H9 (cell line): ENCODE results near the gene HOXC10. TPM values are rescaled to one million over a fixed set of nuclear protein-coding genes. Genes with fewer than 3 reads are reported as not detected.

Experiments used
- DNase-seq: peaks from one replicate; pipeline ENCODE4 v3.0.0-alpha.2; 2017
- H2AFZ ChIP-seq: one replicate; pipeline ENCODE4 v1.6.1; 2013; ENCODE audit warnings: mild to moderate bottlenecking, low read length, control low read depth, moderate library complexity
- H2AK5ac ChIP-seq: 2 replicates; pipeline ENCODE4 v1.6.1; 2013; ENCODE audit warnings: low read length, control low read depth, mixed read lengths; ENCODE audit not compliant: insufficient read length
- H2BK120ac ChIP-seq: one replicate; pipeline ENCODE4 v1.6.1; 2013; ENCODE audit warnings: low read depth, mild to moderate bottlenecking, low read length, control low read depth, inconsistent platforms; ENCODE audit not compliant: poor library complexity, severe bottlenecking
- H2BK12ac ChIP-seq: 2 replicates; pipeline ENCODE4 v1.6.1; 2013; ENCODE audit warnings: low read length, control low read depth, mixed read lengths, low read depth; ENCODE audit not compliant: insufficient read length
- H2BK15ac ChIP-seq: 2 replicates; pipeline ENCODE4 v1.6.1; 2013; ENCODE audit warnings: low read depth, low read length, control low read depth
- H2BK20ac ChIP-seq: one replicate; pipeline ENCODE4 v1.6.1; 2013; ENCODE audit warnings: low read depth, mild to moderate bottlenecking, low read length, control low read depth, inconsistent platforms; ENCODE audit not compliant: poor library complexity, severe bottlenecking
- H2BK5ac ChIP-seq: 2 replicates; pipeline ENCODE4 v1.6.1; 2013; ENCODE audit warnings: low read length, control low read depth, mixed read lengths; ENCODE audit not compliant: insufficient read length
- H3K14ac ChIP-seq: 2 replicates; pipeline ENCODE4 v1.6.1; 2013; ENCODE audit warnings: low read length, control low read depth; ENCODE audit not compliant: insufficient read depth
- H3K18ac ChIP-seq: 2 replicates; pipeline ENCODE4 v1.6.1; 2013; ENCODE audit warnings: low read depth, mild to moderate bottlenecking, mixed read lengths, low read length, control low read depth; ENCODE audit not compliant: insufficient read length
- H3K23ac ChIP-seq: 2 replicates; pipeline ENCODE4 v1.6.1; 2013; ENCODE audit warnings: low read length, control low read depth, mixed read lengths, low read depth; ENCODE audit not compliant: insufficient read length
- H3K23me2 ChIP-seq: 2 replicates; pipeline ENCODE4 v1.6.1; 2013; ENCODE audit warnings: low read depth, mild to moderate bottlenecking, mixed read lengths, low read length, control low read depth; ENCODE audit not compliant: insufficient read length, poor library complexity, severe bottlenecking
- H3K27ac ChIP-seq: 2 replicates; pipeline ENCODE4 v1.5.1; 2013; ENCODE audit warnings: low read length, control low read depth, mixed read lengths, low read depth; ENCODE audit not compliant: insufficient read length
- H3K27me3 ChIP-seq: 2 replicates; pipeline ENCODE4 v1.6.1; 2013; ENCODE audit warnings: low read length, control low read depth, inconsistent platforms; ENCODE audit not compliant: insufficient read depth
- H3K4ac ChIP-seq: 2 replicates; pipeline ENCODE4 v1.6.1; 2013; ENCODE audit warnings: low read depth, mild to moderate bottlenecking, control low read depth, inconsistent platforms, low read length, moderate library complexity
- H3K4me1 ChIP-seq: 2 replicates; pipeline ENCODE4 v1.6.1; 2013; ENCODE audit warnings: low read length, control low read depth, inconsistent platforms; ENCODE audit not compliant: insufficient read depth
- H3K4me2 ChIP-seq: 2 replicates; pipeline ENCODE4 v1.6.1; 2013; ENCODE audit warnings: low read length, control low read depth, mixed read lengths; ENCODE audit not compliant: insufficient read length, insufficient read depth
- H3K56ac ChIP-seq: 2 replicates; pipeline ENCODE4 v1.6.1; 2013; ENCODE audit warnings: low read depth, mild to moderate bottlenecking, mixed read lengths, low read length, control low read depth; ENCODE audit not compliant: insufficient read length
- H3K79me1 ChIP-seq: 2 replicates; pipeline ENCODE4 v1.6.1; 2013; ENCODE audit warnings: low read depth, mild to moderate bottlenecking, moderate library complexity, low read length, control low read depth, inconsistent platforms; ENCODE audit not compliant: insufficient read depth, poor library complexity, severe bottlenecking
- H3K79me2 ChIP-seq: 2 replicates; pipeline ENCODE4 v1.6.1; 2013; ENCODE audit warnings: low read length, control low read depth, inconsistent platforms; ENCODE audit not compliant: insufficient read depth
- H3K9ac ChIP-seq: 2 replicates; pipeline ENCODE4 v1.6.1; 2013; ENCODE audit warnings: low read length, control low read depth, mixed read lengths; ENCODE audit not compliant: insufficient read length; ENCODE audit errors: extremely low read depth
- H3K9me3 ChIP-seq: one replicate; pipeline ENCODE4 v1.6.1; 2013; ENCODE audit warnings: low read depth, low read length, inconsistent platforms; ENCODE audit not compliant: control insufficient read depth
- H3T11ph ChIP-seq: one replicate; pipeline ENCODE4 v1.6.1; 2013; ENCODE audit warnings: mild to moderate bottlenecking, low read length, control low read depth, inconsistent platforms
- H4K20me1 ChIP-seq: one replicate; pipeline ENCODE4 v1.6.1; 2013; ENCODE audit not compliant: control insufficient read depth, insufficient read length, insufficient read depth
- H4K5ac ChIP-seq: 2 replicates; pipeline ENCODE4 v1.6.1; 2013; ENCODE audit warnings: low read depth, mild to moderate bottlenecking, mixed read lengths, low read length, control low read depth; ENCODE audit not compliant: insufficient read length
- H4K8ac ChIP-seq: replicated peaks from 2 replicates; pipeline ENCODE4 v1.6.1; 2013; ENCODE audit warnings: low read length, control low read depth, mixed read lengths, low read depth; ENCODE audit not compliant: insufficient read length
- H4K91ac ChIP-seq: 2 replicates; pipeline ENCODE4 v1.6.1; 2013; ENCODE audit warnings: low read depth, mild to moderate bottlenecking, moderate library complexity, mixed read lengths, low read length, control low read depth; ENCODE audit not compliant: insufficient read length
- H3K27ac Mint-ChIP-seq, 3 experiments: 2 replicates in 2 of 3; 3 replicates in 1 of 3; pipeline ENCODE4 v1.8.0; 2020 to 2021; ENCODE audit warnings: mixed read lengths in 3 of 3, mild to moderate bottlenecking in 1 of 3, moderate library complexity in 1 of 3
- H3K27me3 Mint-ChIP-seq: 2 replicates; pipeline ENCODE4 v1.8.0; 2021; ENCODE audit warnings: low read depth, mild to moderate bottlenecking, moderate library complexity, mixed read lengths
- H3K36me3 Mint-ChIP-seq, 3 experiments: 2 replicates in 2 of 3; 3 replicates in 1 of 3; pipeline ENCODE4 v1.8.0; 2020 to 2021; ENCODE audit warnings: low read depth in 3 of 3, mixed read lengths in 3 of 3; ENCODE audit not compliant: insufficient read depth in 1 of 3
- H3K4me1 Mint-ChIP-seq, 2 experiments: 2 replicates each; pipeline ENCODE4 v1.8.0; 2020; ENCODE audit warnings: mixed read lengths in 2 of 2
- H3K4me3 Mint-ChIP-seq, 2 experiments: 2 replicates in 1 of 2; 3 replicates in 1 of 2; pipeline ENCODE4 v1.8.0; 2020 to 2021; ENCODE audit warnings: mild to moderate bottlenecking in 2 of 2, mixed read lengths in 2 of 2, moderate library complexity in 1 of 2
- H3K9me3 Mint-ChIP-seq, 2 experiments: 2 replicates in 1 of 2; 3 replicates in 1 of 2; pipeline ENCODE4 v1.8.0; 2020; ENCODE audit warnings: mild to moderate bottlenecking in 2 of 2, mixed read lengths in 2 of 2, moderate library complexity in 1 of 2
- WGBS: extraction: QIAGEN DNeasy Blood & Tissue Kit; methylation state at CpG from one replicate; pipeline ENCODE4 v1.1.7; 2013; ENCODE audit warnings: missing lambda C conversion rate, low lambda C conversion rate, mixed read lengths; ENCODE audit not compliant: insufficient read length; ENCODE audit errors: extremely low coverage; 5-methylcytosine and 5-hydroxymethylcytosine counted together
- total RNA-seq: library from RNA; stranded (reverse); gene quantifications from 2 replicates; pipeline ENCODE4 v1.2.1, GENCODE V29; 2021
- TF ChIP-seq, protein P1 (sequence below): fragments of 200-600 bp; sonication (generic); conservative IDR thresholded peaks from 3 replicates; pipeline ENCODE4 v1.8.0; 2021; ENCODE audit warnings: antibody characterized with exemption, mild to moderate bottlenecking

HOXC10 gene
- total RNA-seq, 1 experiment from 2014 or later: not detected

DNA sequence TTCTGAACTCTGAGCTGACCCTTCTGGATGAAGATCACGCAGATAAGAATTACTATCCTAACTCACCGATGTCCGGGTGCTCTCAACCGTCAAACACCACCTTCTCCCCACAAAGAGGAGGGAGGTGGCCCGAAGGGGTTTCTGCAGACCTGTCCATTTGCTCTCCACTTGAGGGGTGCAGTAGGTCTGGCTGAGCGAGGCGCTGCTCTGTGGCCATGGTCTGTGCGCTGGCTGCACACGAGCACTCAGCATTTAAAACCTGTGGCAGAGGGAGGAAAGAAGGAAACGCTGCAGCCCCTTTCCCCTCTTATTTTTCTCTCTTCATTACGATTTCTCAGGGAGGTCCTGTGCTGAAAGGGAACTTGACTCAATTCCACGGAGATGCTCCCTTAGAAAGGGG lies 47.8 kb upstream of the HOXC10 start:
- H3K23me2 ChIP-seq: no peaks in the 10 kb centered on the region
- TF ChIP-seq, protein P1, sequence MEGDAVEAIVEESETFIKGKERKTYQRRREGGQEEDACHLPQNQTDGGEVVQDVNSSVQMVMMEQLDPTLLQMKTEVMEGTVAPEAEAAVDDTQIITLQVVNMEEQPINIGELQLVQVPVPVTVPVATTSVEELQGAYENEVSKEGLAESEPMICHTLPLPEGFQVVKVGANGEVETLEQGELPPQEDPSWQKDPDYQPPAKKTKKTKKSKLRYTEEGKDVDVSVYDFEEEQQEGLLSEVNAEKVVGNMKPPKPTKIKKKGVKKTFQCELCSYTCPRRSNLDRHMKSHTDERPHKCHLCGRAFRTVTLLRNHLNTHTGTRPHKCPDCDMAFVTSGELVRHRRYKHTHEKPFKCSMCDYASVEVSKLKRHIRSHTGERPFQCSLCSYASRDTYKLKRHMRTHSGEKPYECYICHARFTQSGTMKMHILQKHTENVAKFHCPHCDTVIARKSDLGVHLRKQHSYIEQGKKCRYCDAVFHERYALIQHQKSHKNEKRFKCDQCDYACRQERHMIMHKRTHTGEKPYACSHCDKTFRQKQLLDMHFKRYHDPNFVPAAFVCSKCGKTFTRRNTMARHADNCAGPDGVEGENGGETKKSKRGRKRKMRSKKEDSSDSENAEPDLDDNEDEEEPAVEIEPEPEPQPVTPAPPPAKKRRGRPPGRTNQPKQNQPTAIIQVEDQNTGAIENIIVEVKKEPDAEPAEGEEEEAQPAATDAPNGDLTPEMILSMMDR: no peak
- no peak overlapping the region for H4K5ac ChIP-seq
- H3K4me2 ChIP-seq: no peak overlapping the region
- H3K18ac ChIP-seq: no peak overlapping the region
- no peak overlapping the region for H3K56ac ChIP-seq
- Mint-ChIP-seq H3K36me3 (no peaks in the 10 kb centered on the region), H3K4me1 (peaks cover 0 to 19% of the 10 kb centered on the region in 2 experiments; a peak in 3 of 4 replicates), H3K27ac (no peak overlapping the region), H3K9me3 (peaks cover 7 to 9% of the 10 kb centered on the region in 2 experiments), H3K27me3 (peaks cover 98% of the 10 kb centered on the region), H3K4me3 (peak overlapping the region in 1 of 2 experiments; percentile 3; a peak in 1 of 5 replicates)
- H3K27ac ChIP-seq: no peak overlapping the region
- DNase-seq: no peak
- H3K79me2 ChIP-seq: no peaks in the 10 kb centered on the region
- H3K23ac ChIP-seq: no peak overlapping the region
- no peak overlapping the region for H2BK12ac ChIP-seq
- H4K91ac ChIP-seq: no peak overlapping the region
- H2BK20ac ChIP-seq: no peak overlapping the region
- no CpG with 5 or more reads among the region's 12 CpGs for WGBS
- no peak overlapping the region for H4K8ac ChIP-seq
- no peaks in the 10 kb centered on the region for H4K20me1 ChIP-seq
- H2BK5ac ChIP-seq: no peak overlapping the region
- no peak overlapping the region for H3K9ac ChIP-seq
- H2AK5ac ChIP-seq: no peak overlapping the region
- H3K14ac ChIP-seq: no peak overlapping the region
- H2AFZ ChIP-seq: no peak overlapping the region
- no peak overlapping the region for H2BK120ac ChIP-seq
- no peaks in the 10 kb centered on the region for H3K9me3 ChIP-seq
- no peak overlapping the region for H3K4ac ChIP-seq
- no peaks in the 10 kb centered on the region for H3K4me1 ChIP-seq
- peaks cover 92% of the 10 kb centered on the region for H3K27me3 ChIP-seq
- no peak overlapping the region for H3T11ph ChIP-seq
- no peaks in the 10 kb centered on the region for H3K79me1 ChIP-seq
- H2BK15ac ChIP-seq: no peak overlapping the region
